ENCODE measurements around the gene LAMA2.

DNA sequence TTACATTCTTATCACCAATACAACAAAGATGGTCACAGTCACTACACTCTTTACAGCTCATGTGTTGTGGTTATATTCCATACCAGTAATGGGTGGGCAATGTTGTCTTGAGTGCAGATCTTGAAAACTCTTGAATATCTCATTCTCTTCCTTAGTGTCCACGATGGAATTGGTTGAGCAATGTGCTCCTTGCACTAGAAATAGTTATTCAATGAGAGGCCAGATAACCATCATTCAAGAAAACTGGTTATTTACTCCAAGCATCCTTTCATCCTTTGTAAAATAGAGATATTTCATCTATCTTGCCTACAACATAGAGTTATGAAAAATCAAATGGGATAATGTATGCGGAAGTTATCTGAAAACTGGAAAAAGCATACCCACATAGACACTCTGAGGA lies 611.2 kb downstream of the LAMA2 start:
- TF ChIP-seq, protein P1, sequence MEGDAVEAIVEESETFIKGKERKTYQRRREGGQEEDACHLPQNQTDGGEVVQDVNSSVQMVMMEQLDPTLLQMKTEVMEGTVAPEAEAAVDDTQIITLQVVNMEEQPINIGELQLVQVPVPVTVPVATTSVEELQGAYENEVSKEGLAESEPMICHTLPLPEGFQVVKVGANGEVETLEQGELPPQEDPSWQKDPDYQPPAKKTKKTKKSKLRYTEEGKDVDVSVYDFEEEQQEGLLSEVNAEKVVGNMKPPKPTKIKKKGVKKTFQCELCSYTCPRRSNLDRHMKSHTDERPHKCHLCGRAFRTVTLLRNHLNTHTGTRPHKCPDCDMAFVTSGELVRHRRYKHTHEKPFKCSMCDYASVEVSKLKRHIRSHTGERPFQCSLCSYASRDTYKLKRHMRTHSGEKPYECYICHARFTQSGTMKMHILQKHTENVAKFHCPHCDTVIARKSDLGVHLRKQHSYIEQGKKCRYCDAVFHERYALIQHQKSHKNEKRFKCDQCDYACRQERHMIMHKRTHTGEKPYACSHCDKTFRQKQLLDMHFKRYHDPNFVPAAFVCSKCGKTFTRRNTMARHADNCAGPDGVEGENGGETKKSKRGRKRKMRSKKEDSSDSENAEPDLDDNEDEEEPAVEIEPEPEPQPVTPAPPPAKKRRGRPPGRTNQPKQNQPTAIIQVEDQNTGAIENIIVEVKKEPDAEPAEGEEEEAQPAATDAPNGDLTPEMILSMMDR (IDR thresholded peaks at IDR 0.05) = no peak
- no peak for TF ChIP-seq POLR2A (IDR thresholded peaks at IDR 0.05; ENCODE audit: low read depth)
